HG03060 (cell line): ENCODE results near the gene WNT2B.
"Not testable (repeated sequence)": the region's sequence is repeated elsewhere in the genome, so short reads cannot be mapped to it uniquely, and the experiment has no call there.

Experiments used
- ATAC-seq: cut with Tn5 transposase; IDR thresholded peaks from one replicate; pipeline ENCODE4 v1.9.1; 2021; ENCODE audit warnings: low read depth, moderate number of reproducible peaks; ENCODE audit not compliant: unreplicated experiment

Gene WNT2B

DNA sequence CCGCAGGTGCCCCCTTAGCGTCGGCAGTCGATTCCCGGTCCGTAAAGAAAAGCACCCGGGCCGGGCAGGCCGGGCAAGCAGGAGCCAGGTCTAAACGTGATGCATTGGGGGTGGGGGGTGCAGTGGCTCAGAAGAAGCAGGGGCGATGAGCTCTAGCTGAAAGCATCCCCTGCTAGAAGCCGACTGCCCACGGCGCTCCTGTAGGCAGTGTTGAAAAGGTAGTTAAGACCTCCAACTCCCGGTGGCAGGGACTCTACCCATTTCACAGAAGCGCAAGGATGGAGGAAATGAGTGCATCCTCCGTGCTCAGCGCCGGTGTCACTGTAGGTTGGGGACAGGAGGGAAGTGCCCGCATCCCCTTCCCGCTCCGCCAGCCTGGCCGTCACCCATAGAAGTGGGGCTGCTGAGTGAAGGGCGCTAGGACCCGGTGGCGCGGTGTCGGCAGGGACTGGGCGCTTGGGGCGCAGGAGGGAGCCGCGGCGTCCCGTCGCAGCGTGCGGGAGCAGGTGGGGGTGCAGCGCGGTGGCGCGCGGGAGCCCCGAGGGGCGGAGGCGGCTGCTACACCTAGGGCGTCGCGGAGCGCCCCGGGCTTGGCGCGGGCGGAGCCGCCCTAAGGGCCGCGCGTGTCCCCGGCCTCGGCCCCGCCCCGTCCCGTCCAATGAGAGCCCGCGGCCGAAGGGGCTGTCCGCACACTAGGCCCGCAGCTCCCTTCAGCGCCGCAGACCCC, at the start of gene WNT2B:
Gene WNT2B, plus strand, starts transcription at position 688 of the 727 bp plus-strand sequence. CDS start 298 bp downstream, outside the sequence.
- no peak for ATAC-seq

DNA sequence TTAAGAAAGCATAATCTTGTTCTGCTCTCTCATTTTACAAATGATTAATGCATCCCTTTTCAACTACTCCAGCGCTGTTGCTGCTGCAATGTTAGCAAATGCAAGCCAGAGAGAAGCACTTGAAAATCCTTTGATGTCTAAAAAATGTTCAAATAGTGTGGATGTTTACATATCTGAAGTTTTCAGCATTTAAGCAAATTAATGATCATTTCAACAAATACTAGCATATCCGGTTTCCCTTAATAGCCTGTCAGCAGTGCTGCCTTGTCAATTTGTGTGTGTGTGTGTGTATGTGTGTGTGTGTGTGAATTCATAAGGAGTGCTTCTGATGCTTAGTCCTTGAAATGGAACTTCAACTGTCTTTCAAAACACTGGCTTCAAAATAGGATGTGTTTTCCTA, 48.1 kb upstream of the WNT2B start:
- no peak for ATAC-seq

DNA sequence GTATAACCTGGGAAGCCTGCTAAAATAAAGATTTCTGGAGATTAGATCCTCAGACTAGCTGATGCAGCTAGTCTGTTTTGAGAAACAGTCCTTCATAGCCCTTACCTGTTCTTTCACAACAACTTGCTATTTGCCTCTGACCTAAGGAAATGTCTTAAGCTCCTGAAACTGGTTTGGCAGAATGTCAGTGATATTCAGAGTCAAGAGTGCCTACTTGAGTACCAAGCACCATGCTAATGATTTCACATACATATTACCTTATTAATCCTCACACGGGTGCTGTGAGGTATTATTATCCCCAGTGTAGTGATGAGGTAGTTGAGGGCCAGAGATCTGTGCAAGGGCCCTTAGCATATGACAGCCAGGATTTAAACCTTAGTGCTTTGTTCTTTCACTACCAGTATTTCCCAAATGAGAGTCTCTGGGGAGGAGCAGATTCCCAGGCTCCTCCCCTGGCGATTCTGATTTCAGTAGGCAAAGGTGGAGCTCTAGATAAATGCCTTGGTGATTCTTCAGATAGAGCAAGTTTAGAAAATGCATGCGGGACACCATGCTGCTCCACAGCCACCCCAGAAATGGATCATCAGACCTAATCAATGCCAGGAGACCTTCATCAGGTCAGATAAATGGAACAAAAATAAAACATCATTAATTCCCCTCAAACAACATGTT, 47.4 kb upstream of the WNT2B start:
- ATAC-seq, result no peak

DNA sequence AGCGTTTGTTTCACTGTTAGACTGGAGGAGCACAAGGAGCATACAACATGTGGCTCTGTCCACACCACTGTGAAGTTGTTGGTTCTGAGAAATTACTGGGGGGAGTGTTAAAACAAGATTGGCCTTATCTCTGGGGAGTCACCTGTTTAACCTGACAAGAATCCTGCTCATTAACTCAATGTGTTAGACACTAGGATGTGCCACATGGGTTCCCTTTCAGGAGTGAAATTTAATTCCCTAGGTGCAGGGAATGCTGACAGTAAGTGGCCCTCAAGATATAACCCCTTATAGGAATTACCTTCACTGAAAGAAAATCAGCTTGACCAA, 45.8 kb upstream of the WNT2B start:
- ATAC-seq, result no peak

DNA sequence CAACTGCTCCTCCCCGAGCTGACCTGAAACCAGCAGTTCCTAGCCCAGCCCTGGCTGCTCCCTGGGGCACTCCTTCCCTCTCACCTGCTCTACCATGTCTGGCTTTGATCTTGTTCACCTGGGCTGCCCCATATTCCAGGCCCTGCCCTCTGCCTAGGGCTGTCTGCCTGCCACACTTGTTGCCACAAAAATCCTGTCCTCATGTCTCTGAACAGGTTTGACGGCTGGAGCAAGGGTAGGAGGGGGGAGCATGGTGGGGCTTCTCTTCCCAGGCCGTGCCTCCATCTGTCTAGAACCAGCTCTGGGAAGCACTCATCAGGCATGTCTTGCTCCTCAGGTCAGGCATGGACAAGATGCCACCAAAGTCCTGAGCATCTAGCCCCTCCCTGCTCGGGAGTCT, 44.3 kb upstream of the WNT2B start:
- no peak for ATAC-seq

DNA sequence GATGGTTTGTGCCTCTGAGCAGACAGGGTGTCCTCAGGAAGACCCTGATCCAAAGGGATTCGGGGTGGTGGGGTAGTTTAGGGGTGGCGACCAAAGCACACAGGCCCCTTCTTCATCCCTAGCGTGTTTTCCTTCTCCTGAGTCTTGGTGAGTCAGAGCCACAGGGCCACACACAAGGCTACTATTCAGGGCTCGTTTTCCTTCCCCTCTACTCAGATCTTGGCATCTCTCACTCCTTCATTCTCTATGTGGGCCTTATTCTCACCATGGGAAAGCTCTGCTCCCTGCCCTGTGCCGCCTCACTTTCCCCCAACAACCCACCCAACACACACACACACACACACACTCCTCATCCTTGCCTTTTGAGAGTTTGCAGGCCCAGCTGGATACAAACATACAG, 43.6 kb upstream of the WNT2B start:
- ATAC-seq, result no peak

DNA sequence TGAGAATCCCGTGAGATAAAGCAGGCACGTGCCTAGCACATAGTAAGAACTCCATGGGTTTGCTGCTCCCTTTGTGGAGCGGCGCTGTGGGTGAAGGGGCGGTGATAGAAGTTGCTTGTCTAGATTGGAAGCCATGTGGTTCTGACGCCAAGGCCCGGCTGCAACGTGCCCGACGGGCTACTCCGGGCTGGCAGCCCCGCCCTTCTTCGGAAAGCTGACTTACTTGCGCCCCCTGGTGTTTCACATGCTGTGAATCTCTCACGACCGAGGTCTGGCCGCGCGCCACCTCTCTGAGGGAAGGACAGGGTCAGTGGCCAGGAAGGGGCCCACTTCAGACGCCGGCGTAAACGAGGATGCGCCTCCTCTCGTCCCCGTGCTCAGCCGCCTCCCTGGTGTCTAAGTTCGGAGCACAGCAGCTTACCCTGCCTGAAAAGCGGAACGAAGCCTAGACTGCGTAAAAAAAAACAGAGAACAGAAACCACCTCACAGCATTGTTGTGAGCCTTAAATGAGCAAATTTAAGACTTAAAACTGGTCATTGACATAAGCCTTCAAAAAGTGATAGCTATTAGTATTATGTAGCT, 42.6 kb upstream of the WNT2B start:
- peak; percentile 86 for ATAC-seq

DNA sequence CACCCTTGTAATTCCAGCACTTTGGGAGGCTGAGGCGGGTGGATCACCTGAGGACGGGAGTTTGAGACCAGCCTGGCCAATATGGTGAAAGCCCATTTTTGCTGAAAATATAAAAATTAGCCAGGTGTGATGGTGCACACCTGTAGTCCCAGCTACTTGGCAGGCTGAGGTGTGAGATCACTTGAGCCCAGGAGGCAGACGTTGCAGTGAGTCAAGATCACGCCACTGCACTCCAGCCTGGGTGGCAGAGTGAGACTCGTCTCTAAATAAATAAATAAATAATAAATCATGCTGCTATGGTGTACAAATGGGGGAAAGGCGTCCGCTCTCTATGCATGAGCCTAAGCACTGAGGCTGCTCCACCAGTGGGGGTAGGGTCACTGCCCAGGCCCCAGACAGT, 38.4 kb upstream of the WNT2B start:
- ATAC-seq, result not testable (repeated sequence)

DNA sequence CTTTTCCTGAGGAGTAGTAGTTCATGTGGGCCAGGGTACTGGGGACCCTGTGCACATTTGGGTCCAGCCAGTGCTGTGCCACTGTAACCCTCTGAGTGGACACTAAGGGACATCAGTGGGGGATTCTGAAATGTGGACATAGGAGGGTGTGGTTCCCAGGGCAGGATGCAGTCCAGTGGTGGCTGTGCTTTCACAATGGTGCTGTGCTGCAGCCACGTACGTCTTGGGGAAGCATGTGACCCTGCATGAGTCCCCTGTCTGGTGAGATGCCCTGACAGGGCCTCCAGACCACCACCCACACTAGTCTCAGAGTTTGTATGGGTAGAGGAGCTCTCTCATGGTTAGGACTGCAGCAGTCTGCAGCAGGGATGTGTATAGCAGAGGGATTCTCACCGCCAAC, 37.8 kb upstream of the WNT2B start:
- no peak for ATAC-seq

DNA sequence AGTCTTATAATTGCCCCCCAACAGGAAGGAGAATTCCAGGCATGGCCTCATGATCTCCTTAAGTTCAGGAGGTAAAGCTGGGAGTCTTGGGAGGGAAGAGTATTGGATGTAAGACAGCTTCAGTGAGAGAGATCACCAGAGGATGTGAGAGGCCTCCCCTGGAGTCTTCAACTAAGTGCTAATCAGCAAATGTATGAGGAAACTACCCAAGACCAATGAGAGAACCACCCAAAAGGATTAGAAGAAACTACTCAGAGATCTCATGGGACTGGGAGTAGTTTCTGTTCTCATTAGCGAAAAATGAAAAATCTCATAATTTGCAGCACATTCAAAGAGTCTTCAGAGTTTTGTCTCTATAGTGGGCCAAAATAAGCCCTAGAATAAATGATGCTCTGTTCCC, 36.6 kb upstream of the WNT2B start:
- ATAC-seq, result no peak

DNA sequence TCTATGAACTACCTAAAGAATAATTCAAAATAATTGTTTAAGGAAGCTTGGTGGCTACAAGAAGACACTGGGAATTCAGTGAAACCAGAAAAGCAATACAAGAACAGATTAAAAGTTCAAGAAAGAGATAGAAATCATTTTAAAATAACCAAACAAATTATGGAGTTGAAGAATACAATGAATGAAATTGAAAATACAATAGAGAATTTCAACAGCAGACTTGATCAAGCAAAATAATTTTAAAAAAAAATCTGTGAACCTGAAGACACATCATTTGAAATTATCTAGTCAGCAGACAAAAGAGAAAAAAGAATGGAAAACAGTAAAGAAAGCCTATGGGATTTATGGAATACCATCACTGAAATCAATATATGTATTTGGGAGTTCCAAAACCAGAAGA, 31.2 kb upstream of the WNT2B start:
- no peak for ATAC-seq

DNA sequence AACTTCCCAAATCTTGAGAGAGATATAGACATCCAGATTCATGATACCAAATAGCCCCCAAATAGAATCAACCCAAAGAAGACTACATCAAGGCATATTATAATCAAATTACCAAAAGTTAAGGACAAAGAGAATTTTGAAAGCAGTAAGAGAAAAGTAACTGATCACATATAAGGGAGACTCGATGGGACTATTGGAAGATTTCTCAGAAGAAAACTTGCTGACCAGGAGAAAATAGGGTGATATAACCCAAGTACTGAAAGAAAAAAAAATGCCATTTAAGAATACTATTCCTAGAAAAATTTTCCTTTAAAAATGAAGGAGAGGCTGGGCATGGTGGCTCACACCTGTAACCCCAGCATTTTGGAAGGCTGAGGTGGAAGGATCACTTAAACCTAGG, 30.5 kb upstream of the WNT2B start:
- ATAC-seq, result no peak

DNA sequence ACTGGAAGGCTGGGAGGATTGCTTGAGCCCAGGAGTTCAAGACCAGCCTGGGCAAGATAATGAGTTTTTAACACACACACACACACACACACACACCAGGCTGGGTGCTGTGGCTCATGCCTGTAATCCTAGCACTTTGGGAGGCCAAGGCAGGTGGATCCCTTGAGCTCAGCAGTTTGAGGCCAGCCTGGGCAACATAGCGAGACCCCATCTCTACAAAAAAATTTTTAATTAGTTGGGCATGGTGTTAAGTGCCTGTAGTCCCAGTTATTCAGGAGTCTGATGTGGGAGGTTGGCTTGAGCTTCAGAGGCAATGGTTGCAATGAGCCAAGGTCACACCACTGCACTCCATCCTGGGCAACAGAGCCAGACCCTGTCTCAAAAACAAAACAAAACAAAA, 22.7 kb upstream of the WNT2B start:
- not testable (repeated sequence) for ATAC-seq

DNA sequence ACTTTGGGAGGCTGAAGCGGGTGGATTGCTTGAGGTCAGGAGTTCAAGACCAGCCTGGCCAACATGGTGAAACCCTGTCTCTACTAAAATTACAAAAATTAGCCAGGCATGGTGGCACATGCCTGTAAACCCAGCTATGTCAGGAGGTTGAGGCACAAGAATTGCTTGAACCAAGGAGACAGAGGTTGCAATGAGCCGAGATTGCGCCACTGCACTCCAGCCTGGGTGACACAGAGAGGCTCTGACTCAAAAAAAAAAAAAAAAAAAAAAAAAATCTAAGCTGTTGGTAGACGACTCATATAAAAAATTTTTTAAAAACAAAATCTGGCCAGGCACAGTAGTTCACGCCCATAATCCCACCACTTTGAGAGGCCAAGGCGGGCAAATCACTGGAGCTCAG, 21.1 kb upstream of the WNT2B start:
- ATAC-seq, result not testable (repeated sequence)

DNA sequence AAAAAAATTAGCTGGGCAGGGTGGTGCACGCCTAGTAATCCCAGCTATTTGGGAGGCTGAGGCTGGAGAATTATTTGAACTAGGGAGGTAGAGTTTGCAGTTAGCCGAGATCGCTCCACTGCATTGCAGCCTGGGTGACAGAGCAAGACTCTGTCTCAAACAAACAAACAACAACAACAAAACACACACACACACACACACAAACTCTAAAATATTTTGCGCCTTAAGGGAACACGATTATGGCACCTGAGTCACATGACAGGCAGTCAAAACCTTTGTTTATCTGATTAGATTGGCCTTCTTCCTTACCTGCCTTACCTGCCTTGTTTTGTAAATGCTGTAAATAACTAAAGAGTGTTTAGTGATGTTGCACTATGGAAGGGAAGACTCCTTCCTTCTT, 20.6 kb upstream of the WNT2B start:
- no peak for ATAC-seq

DNA sequence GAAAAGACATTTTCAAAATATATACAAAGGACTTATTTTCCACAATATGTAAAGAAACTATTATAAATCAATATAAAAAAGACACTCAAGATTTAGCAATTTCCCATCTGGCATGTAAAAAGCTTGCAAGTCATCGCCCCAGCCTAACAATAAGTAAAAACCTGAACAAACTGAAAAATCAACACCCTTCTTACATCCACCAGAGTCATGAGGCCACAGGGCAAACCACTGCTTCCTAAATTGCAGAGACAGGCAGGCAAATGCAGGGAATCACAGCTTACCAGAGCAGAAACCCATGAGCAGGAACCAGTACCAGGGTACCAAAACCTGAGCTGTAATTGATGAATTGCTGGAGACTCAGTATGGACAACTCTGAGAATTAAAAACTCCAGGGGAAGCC, 16.7 kb upstream of the WNT2B start:
- no peak for ATAC-seq

DNA sequence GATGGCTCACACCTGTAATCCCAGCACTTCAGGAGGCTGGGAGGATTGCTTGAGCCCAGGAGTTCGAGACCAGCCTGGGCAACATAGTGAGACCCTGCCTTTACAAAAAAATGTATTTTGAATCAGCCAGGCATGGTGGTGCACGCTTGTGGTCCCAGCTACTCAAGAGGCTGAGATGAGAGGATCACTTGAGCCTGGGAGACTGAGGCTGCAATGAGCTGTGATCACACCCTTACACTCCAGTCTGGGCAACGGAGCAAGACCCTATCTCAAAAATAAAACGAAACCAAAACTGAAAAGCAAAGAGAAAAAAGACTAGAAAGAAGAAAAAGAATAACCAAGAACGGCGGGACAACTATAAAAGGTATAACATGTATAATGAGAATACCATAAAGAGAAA, 15.4 kb upstream of the WNT2B start:
- no peak for ATAC-seq

DNA sequence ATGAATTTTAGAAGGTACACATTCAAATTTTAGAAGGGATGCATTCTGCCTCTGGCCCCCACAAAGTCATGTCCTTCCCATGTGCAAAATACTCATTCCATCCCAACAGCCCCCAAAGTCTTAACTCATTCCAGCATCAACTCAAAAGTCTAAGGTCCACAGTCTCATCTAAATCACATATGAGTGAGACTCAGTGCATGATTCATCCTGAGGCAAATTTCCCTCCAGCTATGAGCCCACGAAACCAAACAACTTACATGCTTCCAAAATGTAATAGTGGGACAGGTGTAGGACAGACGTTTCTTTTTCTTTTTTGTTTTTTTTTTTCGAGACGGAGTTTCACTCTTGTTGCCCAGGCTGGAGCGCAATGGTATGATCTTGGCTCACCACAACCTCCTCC, 12.5 kb upstream of the WNT2B start:
- no peak for ATAC-seq

DNA sequence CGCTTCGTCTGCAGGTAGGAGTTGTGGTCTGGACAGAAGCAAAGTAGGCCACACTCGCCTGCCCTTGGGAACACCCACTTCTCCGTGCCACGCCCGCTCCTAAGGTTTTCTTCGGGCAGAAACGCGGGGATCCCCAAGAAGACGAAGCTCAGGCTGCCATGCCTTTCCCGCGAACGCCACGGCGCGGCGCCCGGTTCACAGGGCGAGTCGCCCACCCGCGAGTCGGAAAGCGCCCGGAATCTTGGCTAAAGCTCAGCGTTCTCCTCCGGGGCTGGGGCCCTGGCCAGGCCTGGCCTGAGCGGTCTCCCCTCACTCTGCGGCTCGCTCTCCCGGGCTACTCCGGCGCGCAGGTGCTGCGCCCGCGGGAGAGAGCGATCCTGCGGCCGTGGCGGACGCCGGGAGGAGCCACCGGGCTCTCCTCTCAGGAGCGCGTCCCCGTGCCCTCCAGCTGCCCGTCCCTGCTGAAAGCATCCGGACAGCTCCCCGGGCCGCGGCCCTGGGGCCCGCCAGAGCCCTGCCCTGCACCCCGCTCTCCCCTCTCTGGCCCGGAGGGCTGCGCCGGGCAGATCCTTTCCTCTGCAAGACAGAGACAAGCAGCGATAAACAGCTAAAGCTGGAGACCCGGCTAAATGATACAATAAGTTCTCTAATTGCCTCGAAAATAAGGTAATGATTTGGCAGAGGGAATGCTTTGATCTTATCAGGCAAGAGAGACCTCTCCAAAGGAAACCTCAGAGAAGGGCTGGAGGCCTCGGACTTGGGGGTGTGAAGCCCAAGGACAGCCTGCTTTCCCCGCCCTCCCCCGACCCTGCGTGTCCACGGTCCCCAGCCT, 6.7 kb upstream of the WNT2B start:
- ATAC-seq, result no peak

DNA sequence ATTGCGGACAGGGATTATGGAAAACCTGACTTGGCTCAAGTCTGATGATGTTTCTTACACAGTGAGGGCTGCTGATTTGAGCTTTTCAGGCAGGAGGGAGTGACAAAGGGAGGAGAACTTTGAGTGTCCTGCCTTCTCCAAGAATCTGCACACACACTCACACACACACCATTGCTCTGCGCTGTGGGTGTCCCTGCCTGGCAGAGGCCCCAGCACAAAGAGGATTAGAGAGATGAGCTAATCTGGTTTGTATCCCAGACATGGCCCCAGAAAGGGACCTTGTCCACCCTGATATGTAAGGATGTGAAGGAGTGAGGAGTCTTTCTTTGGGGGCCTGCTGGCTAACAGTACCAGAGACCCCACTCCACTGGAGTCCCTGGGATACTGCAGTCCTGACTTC, 5.9 kb upstream of the WNT2B start:
- no peak for ATAC-seq

DNA sequence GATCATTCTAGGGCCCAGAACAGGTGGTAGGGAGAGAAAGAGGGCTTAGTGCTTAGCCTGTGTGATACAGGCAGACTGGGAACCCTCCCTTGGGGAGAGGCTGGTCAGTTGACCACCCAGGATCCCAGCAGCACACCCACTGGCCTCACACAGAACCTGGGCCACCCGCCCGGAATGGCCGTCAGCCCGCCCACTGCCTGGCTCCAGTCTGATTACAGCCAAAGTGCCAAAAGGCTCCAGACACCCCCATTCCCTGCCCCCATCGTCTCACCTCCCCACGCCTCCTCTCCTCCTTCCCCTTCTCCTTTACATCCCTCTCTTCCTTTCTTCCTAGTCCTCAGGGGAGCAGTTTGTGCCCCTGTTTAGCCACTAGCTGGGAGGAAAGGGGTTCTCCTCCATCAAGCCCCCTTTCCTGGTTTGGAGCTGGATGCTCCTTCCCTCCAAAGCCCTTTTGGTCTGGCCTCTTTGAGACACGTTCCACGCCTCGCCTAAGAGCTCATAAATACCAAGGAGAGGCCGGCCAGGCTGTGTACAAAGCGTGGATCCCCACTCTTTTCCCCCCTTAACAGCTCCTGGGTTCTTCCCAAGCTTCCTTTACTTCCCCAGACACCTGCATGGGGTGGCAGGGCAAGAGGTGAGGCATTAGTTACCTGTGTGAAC, 4.6 kb upstream of the WNT2B start:
- ATAC-seq, result no peak
